Measurements from ENCODE around the gene WDR86.

Gene WDR86

GRCh38 chr7:151426441-151426903 is 16.6 kb upstream of the WDR86 start:
- no peaks in the 10 kb centered on the region for H3K36me3 ChIP-seq (ENCODE audit: control insufficient read depth, insufficient read depth, low read length)
- no peak overlapping the region for H3K27ac ChIP-seq (ENCODE audit: low read depth, low read length, severe bottlenecking)
- H3K4me1 ChIP-seq (ENCODE audit: control insufficient read depth, insufficient read depth, low read length, poor library complexity, severe bottlenecking): peaks cover 45% of the 10 kb centered on the region
- peaks cover 9% of the 10 kb centered on the region for H3K9me3 ChIP-seq (ENCODE audit: control insufficient read depth, low read length)
- WGBS, 2 experiments (ENCODE audit: insufficient coverage in 2 of 2): 79 to 91% methylated on average over 13 of the region's 14 CpGs
- H3K4me3 ChIP-seq (ENCODE audit: extremely low read depth, insufficient read depth, low read length, poor library complexity, severe bottlenecking): no peak overlapping the region

GRCh38 chr7:151425670-151426440 is 16.0 kb upstream of the WDR86 start:
- Histone ChIP-seq H3K4me1 (ENCODE audit: control insufficient read depth, insufficient read depth, low read length, poor library complexity, severe bottlenecking) (peaks cover 45% of the 10 kb centered on the region), H3K27ac (ENCODE audit: low read depth, low read length, severe bottlenecking) (no peak overlapping the region), H3K4me3 (ENCODE audit: extremely low read depth, insufficient read depth, low read length, poor library complexity, severe bottlenecking) (no peak overlapping the region), H3K36me3 (ENCODE audit: control insufficient read depth, insufficient read depth, low read length) (no peaks in the 10 kb centered on the region), H3K9me3 (ENCODE audit: control insufficient read depth, low read length) (peaks cover 13% of the 10 kb centered on the region)
- 80 to 81% methylated on average over 5 to 6 of the region's 7 CpGs for WGBS, 2 experiments (ENCODE audit: insufficient coverage in 2 of 2)

- Histone ChIP-seq H3K9me3 (ENCODE audit: control insufficient read depth, low read length) (peaks cover 24% of the 10 kb centered on the region), H3K4me3 (ENCODE audit: extremely low read depth, insufficient read depth, low read length, poor library complexity, severe bottlenecking) (no peak overlapping the region), H3K27ac (ENCODE audit: low read depth, low read length, severe bottlenecking) (no peak overlapping the region), H3K36me3 (ENCODE audit: control insufficient read depth, insufficient read depth, low read length) (no peaks in the 10 kb centered on the region), H3K4me1 (ENCODE audit: control insufficient read depth, insufficient read depth, low read length, poor library complexity, severe bottlenecking) (peaks cover 39% of the 10 kb centered on the region)
- WGBS, 2 experiments (ENCODE audit: insufficient coverage in 2 of 2): 83 to 92% methylated on average over 3 to 5 of the region's 5 CpGs
Measured at GRCh38 chr7:151424799-151425198, 15.0 kb upstream of the WDR86 start.

GRCh38 chr7:151423936-151424335 is 14.1 kb upstream of the WDR86 start:
- no peaks in the 10 kb centered on the region for H3K36me3 ChIP-seq (ENCODE audit: control insufficient read depth, insufficient read depth, low read length)
- no peak overlapping the region for H3K4me3 ChIP-seq (ENCODE audit: extremely low read depth, insufficient read depth, low read length, poor library complexity, severe bottlenecking)
- H3K27ac ChIP-seq (ENCODE audit: low read depth, low read length, severe bottlenecking): no peak overlapping the region
- WGBS, 2 experiments (ENCODE audit: insufficient coverage in 2 of 2): 91 to 95% methylated on average over 4 of the region's 5 CpGs
- peaks cover 31% of the 10 kb centered on the region for H3K4me1 ChIP-seq (ENCODE audit: control insufficient read depth, insufficient read depth, low read length, poor library complexity, severe bottlenecking)
- peaks cover 28% of the 10 kb centered on the region for H3K9me3 ChIP-seq (ENCODE audit: control insufficient read depth, low read length)

- Histone ChIP-seq H3K9me3 (ENCODE audit: control insufficient read depth, low read length) (peaks cover 28% of the 10 kb centered on the region), H3K27ac (ENCODE audit: low read depth, low read length, severe bottlenecking) (no peak overlapping the region), H3K4me1 (ENCODE audit: control insufficient read depth, insufficient read depth, low read length, poor library complexity, severe bottlenecking) (peaks cover 27% of the 10 kb centered on the region), H3K36me3 (ENCODE audit: control insufficient read depth, insufficient read depth, low read length) (no peaks in the 10 kb centered on the region), H3K4me3 (ENCODE audit: extremely low read depth, insufficient read depth, low read length, poor library complexity, severe bottlenecking) (no peak overlapping the region)
- WGBS, 2 experiments (ENCODE audit: insufficient coverage in 2 of 2): 94 to 97% methylated on average over 5 to 7 of the region's 7 CpGs
Measured at GRCh38 chr7:151423226-151423625, 13.4 kb upstream of the WDR86 start.

- 85 to 97% methylated on average over 2 to 4 of the region's 5 CpGs for WGBS, 2 experiments (ENCODE audit: insufficient coverage in 2 of 2)
- Histone ChIP-seq H3K4me1 (ENCODE audit: control insufficient read depth, insufficient read depth, low read length, poor library complexity, severe bottlenecking) (peaks cover 17% of the 10 kb centered on the region), H3K27ac (ENCODE audit: low read depth, low read length, severe bottlenecking) (no peak overlapping the region), H3K36me3 (ENCODE audit: control insufficient read depth, insufficient read depth, low read length) (no peaks in the 10 kb centered on the region), H3K4me3 (ENCODE audit: extremely low read depth, insufficient read depth, low read length, poor library complexity, severe bottlenecking) (no peak overlapping the region), H3K9me3 (ENCODE audit: control insufficient read depth, low read length) (peaks cover 28% of the 10 kb centered on the region)
Measured at GRCh38 chr7:151422212-151422611, 12.4 kb upstream of the WDR86 start.

GRCh38 chr7:151420144-151420543 is 10.3 kb upstream of the WDR86 start:
- Histone ChIP-seq H3K27ac (ENCODE audit: low read depth, low read length, severe bottlenecking) (no peak overlapping the region), H3K36me3 (ENCODE audit: control insufficient read depth, insufficient read depth, low read length) (no peaks in the 10 kb centered on the region), H3K9me3 (ENCODE audit: control insufficient read depth, low read length) (peaks cover 28% of the 10 kb centered on the region), H3K4me1 (ENCODE audit: control insufficient read depth, insufficient read depth, low read length, poor library complexity, severe bottlenecking) (peaks cover 3% of the 10 kb centered on the region), H3K4me3 (ENCODE audit: extremely low read depth, insufficient read depth, low read length, poor library complexity, severe bottlenecking) (no peak overlapping the region)
- 100% methylated on average over 3 of the region's 5 CpGs for WGBS, 2 experiments (ENCODE audit: insufficient coverage in 2 of 2)

GRCh38 chr7:151416941-151417315 is 7.1 kb upstream of the WDR86 start:
- WGBS, 2 experiments (ENCODE audit: insufficient coverage in 2 of 2): 85 to 92% methylated on average over 10 of the region's 11 CpGs
- no peaks in the 10 kb centered on the region for H3K4me1 ChIP-seq (ENCODE audit: control insufficient read depth, insufficient read depth, low read length, poor library complexity, severe bottlenecking)
- H3K4me3 ChIP-seq (ENCODE audit: extremely low read depth, insufficient read depth, low read length, poor library complexity, severe bottlenecking): no peak overlapping the region
- peak overlapping the region; percentile 2 for H3K27ac ChIP-seq (ENCODE audit: low read depth, low read length, severe bottlenecking)
- H3K36me3 ChIP-seq (ENCODE audit: control insufficient read depth, insufficient read depth, low read length): no peaks in the 10 kb centered on the region
- H3K9me3 ChIP-seq (ENCODE audit: control insufficient read depth, low read length): peaks cover 23% of the 10 kb centered on the region

GRCh38 chr7:151416112-151416940 is 6.5 kb upstream of the WDR86 start:
- H3K4me3 ChIP-seq (ENCODE audit: extremely low read depth, insufficient read depth, low read length, poor library complexity, severe bottlenecking): no peak overlapping the region
- WGBS, 2 experiments (ENCODE audit: insufficient coverage in 2 of 2): 40 to 64% methylated on average over 7 to 8 of the region's 10 CpGs

GRCh38 chr7:151415375-151416105 is 5.7 kb upstream of the WDR86 start:
- Histone ChIP-seq H3K4me3 (ENCODE audit: extremely low read depth, insufficient read depth, low read length, poor library complexity, severe bottlenecking) (no peak overlapping the region), H3K27ac (ENCODE audit: low read depth, low read length, severe bottlenecking) (no peak overlapping the region), H3K36me3 (ENCODE audit: control insufficient read depth, insufficient read depth, low read length) (no peaks in the 10 kb centered on the region), H3K9me3 (ENCODE audit: control insufficient read depth, low read length) (peaks cover 11% of the 10 kb centered on the region), H3K4me1 (ENCODE audit: control insufficient read depth, insufficient read depth, low read length, poor library complexity, severe bottlenecking) (no peaks in the 10 kb centered on the region)
- 67 to 90% methylated on average over 1 to 2 of the region's 3 CpGs for WGBS, 2 experiments (ENCODE audit: insufficient coverage in 2 of 2)

More at GRCh38 chr7:151416112-151416940, 6.5 kb upstream of the WDR86 start:
- H3K4me1 ChIP-seq (ENCODE audit: control insufficient read depth, insufficient read depth, low read length, poor library complexity, severe bottlenecking): no peaks in the 10 kb centered on the region
- peaks cover 18% of the 10 kb centered on the region for H3K9me3 ChIP-seq (ENCODE audit: control insufficient read depth, low read length)
- no peaks in the 10 kb centered on the region for H3K36me3 ChIP-seq (ENCODE audit: control insufficient read depth, insufficient read depth, low read length)
- H3K27ac ChIP-seq (ENCODE audit: low read depth, low read length, severe bottlenecking): peak overlapping the region; percentile 2
